Activated CD4-positive, CD25-positive, alpha-beta regulatory T cell treated with anti-CD3 and anti-CD28 coated beads, Interleukin-2, amount 50 U/mL, for 72 hours (primary cell): ENCODE data around the gene RAD21L1.

Experiments used
- DNase-seq: peaks from one replicate; pipeline ENCODE4 v3.0.0; 2021

The RAD21L1 gene

GRCh38 chr20:1297486-1297885, 71.6 kb downstream of the RAD21L1 start:
- DNase-seq = no peak

DNA sequence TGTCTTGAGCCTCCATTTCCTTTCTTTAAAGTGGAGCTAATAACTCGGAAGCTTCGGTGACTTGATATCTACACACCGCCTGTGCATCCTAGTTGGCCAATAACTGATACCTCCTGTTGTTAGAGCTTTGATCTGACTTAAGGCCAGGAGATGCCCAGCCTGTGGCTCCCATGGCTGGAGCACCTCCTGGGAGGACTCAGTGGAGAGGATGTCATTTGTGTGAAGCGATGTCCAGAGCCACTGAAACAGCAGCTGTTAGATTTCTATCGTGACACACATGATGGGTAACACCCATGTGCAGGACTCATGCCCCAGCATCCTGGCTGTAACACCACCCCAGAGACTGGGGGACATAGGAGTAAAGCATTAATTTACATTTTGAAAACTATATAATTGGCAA, 72.3 kb downstream of the RAD21L1 start:
- no peak for DNase-seq

- no peak for DNase-seq
Measured at GRCh38 chr20:1298888-1299511, 73.2 kb downstream of the RAD21L1 start.

GRCh38 chr20:1299522-1299921, 73.7 kb downstream of the RAD21L1 start:
- DNase-seq = no peak

- DNase-seq = no peak
Measured at GRCh38 chr20:1300083-1300840, 74.4 kb downstream of the RAD21L1 start.

DNA sequence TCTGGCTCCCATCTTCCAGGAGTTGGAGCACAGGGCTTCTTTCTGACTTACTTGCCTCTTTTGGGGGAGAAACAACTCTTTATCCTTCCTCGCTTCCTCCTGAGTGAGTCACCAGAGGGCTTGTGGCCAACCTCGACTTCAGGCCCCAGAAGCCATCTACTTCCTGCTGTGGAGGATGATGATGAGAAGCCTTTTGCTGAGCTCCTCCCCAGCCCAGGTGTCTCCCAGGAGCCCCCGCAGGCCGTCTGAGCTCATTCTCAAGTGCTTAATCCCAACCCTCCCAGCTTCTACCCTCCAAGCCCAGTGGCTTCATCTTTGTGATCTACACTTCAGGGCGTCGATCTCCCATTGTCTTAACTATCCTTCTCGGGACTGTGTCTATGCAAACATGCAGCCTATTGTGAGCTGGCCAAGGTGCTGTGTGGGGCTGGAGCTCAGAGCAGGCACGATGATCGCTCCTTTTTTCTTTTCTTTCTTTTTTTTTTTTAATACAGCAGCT, 75.2 kb downstream of the RAD21L1 start:
- no peak for DNase-seq

GRCh38 chr20:1302685-1303541, 77.1 kb downstream of the RAD21L1 start:
- DNase-seq = no peak

DNA sequence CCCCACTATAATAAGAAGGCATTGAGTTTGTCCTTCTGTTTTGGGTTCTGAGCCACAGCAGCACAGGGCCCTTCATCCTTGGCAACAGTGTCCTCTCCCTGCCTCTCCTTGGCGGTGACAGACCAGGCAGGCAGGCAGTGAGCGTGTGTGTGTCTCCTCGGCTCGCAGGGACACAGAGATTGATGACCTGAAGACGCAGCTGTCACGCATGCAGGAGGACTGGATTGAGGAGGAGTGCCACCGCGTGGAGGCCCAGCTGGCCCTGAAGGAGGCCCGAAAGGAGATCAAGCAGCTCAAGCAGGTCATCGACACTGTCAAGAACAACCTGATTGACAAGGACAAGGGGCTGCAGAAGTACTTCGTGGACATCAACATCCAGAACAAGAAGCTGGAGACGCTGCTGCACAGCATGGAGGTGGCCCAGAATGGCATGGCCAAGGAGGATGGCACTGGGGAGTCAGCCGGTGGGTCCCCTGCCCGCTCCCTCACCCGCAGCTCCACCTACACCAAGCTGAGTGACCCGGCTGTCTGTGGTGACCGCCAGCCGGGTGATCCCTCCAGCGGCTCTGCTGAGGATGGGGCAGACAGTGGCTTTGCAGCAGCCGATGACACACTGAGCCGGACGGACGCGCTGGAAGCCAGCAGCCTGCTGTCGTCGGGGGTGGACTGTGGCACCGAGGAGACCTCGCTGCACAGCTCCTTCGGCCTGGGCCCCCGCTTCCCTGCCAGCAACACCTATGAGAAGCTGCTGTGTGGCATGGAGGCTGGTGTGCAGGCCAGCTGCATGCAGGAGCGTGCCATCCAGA, 79.1 kb downstream of the RAD21L1 start:
- no peak for DNase-seq
